Neutrophil (primary cell): ENCODE data around the gene VGF.

Source experiments
- H3K27ac ChIP-seq: fragments of 200-600 bp; sonication (generic); 2 replicates; pipeline ENCODE4 v1.5.1; 2016; ENCODE audit warnings: mild to moderate bottlenecking, moderate library complexity
- H3K27me3 ChIP-seq: fragments of 200-600 bp; sonication (generic); 2 replicates; pipeline ENCODE4 v1.6.0; 2016; ENCODE audit warnings: mild to moderate bottlenecking
- H3K36me3 ChIP-seq: fragments of 200-600 bp; sonication (generic); 2 replicates; pipeline ENCODE4 v1.5.1; 2017
- H3K4me1 ChIP-seq, 2 experiments: fragments of 200-600 bp in 1 of 2; sonication (generic) in 1 of 2; 1 replicate in 1 of 2; 2 replicates in 1 of 2; pipeline versions ENCODE4 v1.5.1 to v1.6.1; 2013 to 2016; ENCODE audit warnings: low read depth in 1 of 2, low read length in 1 of 2, mild to moderate bottlenecking in 1 of 2, moderate library complexity in 1 of 2; ENCODE audit not compliant: control insufficient read depth in 1 of 2, insufficient read depth in 1 of 2
- H3K4me3 ChIP-seq, 2 experiments: fragments of 200-600 bp in 1 of 2; sonication (generic) in 1 of 2; 1 replicate in 1 of 2; 2 replicates in 1 of 2; pipeline ENCODE4 v1.5.1; 2013 to 2016; ENCODE audit warnings: low read depth in 1 of 2, low read length in 1 of 2, mild to moderate bottlenecking in 1 of 2, moderate library complexity in 1 of 2
- H3K9me3 ChIP-seq: fragments of 200-600 bp; sonication (generic); 2 replicates; pipeline ENCODE4 v1.5.1; 2016
- TF ChIP-seq, protein P1 (sequence below): fragments of 200-600 bp; sonication (generic); IDR thresholded peaks from 2 replicates; pipeline ENCODE4 v1.5.1; 2016; ENCODE audit warnings: antibody characterized with exemption

Gene VGF

DNA sequence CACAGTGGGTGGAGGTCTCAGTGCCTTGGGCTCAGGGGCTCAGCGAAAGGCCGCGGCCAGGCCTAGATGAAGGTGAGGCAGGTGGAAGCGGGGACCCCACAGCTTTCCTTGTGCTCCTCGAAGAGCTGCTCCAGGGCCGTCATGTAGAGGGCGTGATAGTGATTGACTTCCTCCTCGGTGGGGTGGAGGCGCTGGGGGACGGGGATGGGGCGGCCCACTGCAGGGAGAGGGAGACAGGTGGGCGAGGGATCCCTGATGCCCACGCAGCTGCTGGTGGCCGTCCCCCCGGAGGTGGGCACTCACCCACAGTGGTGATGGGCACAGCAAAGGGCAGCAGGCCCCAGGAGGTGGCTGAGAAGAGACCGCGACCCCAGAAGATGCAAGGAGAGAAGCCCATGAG, 30.5 kb upstream of the VGF start:
- H3K9me3 ChIP-seq, result no peaks in the 10 kb centered on the region
- no peak overlapping the region for H3K4me3 ChIP-seq
- TF ChIP-seq, protein P1, sequence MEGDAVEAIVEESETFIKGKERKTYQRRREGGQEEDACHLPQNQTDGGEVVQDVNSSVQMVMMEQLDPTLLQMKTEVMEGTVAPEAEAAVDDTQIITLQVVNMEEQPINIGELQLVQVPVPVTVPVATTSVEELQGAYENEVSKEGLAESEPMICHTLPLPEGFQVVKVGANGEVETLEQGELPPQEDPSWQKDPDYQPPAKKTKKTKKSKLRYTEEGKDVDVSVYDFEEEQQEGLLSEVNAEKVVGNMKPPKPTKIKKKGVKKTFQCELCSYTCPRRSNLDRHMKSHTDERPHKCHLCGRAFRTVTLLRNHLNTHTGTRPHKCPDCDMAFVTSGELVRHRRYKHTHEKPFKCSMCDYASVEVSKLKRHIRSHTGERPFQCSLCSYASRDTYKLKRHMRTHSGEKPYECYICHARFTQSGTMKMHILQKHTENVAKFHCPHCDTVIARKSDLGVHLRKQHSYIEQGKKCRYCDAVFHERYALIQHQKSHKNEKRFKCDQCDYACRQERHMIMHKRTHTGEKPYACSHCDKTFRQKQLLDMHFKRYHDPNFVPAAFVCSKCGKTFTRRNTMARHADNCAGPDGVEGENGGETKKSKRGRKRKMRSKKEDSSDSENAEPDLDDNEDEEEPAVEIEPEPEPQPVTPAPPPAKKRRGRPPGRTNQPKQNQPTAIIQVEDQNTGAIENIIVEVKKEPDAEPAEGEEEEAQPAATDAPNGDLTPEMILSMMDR, result no peak
- no peak overlapping the region for H3K27ac ChIP-seq
- peaks cover 60% of the 10 kb centered on the region for H3K27me3 ChIP-seq
- H3K36me3 ChIP-seq, result no peaks in the 10 kb centered on the region
- peaks cover 0 to 7% of the 10 kb centered on the region in 2 experiments for H3K4me1 ChIP-seq

DNA sequence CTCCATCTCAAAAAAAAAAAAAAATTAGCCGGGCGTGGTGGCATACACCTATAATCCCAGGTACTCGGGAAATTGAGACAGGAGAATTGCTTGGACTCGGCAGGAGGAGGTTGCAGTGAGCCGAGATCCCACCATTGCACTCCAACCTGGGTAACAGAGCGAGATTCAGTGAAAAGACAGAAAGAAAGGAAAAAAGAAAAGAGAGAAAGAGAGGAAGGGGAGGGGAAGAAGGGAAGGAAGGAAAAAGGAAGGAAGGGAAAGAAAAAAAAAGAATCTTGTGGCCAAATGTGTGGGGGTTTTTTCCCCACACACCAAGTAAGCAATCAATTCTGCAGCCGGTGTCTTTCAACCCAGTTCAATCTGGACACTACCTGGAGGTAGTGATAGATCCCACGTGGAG, 23.7 kb upstream of the VGF start:
- Histone ChIP-seq H3K36me3 (no peaks in the 10 kb centered on the region), H3K9me3 (no peaks in the 10 kb centered on the region), H3K27ac (no peak overlapping the region), H3K4me3 (no peak overlapping the region), H3K27me3 (peaks cover 48% of the 10 kb centered on the region), H3K4me1 (peaks cover 0 to 7% of the 10 kb centered on the region in 2 experiments)
- TF ChIP-seq, protein P1, result no peak

DNA sequence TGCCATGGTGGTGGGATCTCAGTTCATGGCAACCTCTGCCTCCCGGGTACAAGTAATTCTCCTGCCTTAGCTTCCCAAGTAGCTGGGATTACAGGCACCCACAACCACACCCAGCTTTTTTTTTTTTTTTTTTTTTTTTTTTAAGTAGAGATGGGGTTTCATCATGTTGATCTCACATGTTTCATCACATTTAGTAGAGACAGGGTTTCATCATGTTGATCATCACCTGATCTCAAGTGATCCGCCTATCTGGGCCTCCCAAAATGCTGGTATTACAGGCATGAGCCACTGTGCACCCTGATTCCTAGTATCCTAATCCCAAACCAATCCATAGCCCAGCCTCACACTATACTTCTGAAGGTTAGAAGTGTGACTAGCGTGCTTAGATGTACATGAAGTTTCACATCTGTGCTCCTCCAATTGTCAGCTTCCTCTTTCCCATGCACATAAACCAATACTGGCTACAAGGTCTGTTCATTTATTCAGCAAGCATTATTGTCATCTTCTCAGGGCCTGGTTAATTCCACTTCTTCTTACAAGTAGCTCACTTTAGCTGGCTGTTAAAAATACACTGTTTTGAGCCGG, 21.6 kb upstream of the VGF start:
- no peak overlapping the region for H3K27ac ChIP-seq
- TF ChIP-seq, protein P1, result no peak
- H3K9me3 ChIP-seq, result no peaks in the 10 kb centered on the region
- no peak overlapping the region for H3K4me3 ChIP-seq
- H3K27me3 ChIP-seq, result peaks cover 62% of the 10 kb centered on the region
- H3K4me1 ChIP-seq, result no peaks in the 10 kb centered on the region
- no peaks in the 10 kb centered on the region for H3K36me3 ChIP-seq

DNA sequence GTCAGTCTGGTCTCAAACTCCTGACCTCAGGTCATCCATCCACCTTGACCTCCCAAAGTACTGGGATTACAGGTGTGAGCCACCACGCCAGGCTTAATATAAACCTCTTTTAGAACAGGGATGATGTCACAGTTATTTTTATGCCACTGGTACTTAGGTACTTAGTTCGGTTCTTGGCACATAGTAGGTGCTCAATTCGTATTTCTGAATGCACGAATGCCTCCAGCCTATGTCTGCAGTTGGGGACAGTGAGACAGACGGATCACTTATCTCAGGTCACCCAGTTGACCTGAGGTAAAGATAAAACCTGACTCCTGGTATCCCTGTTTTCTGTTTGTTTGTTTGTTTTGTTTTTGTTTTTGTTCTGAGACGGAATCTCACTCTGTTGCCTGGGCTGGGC, 20.8 kb upstream of the VGF start:
- Histone ChIP-seq H3K9me3 (no peaks in the 10 kb centered on the region), H3K36me3 (no peaks in the 10 kb centered on the region), H3K4me3 (no peak overlapping the region), H3K4me1 (no peaks in the 10 kb centered on the region), H3K27ac (no peak overlapping the region), H3K27me3 (peaks cover 70% of the 10 kb centered on the region)
- TF ChIP-seq, protein P1, result no peak

DNA sequence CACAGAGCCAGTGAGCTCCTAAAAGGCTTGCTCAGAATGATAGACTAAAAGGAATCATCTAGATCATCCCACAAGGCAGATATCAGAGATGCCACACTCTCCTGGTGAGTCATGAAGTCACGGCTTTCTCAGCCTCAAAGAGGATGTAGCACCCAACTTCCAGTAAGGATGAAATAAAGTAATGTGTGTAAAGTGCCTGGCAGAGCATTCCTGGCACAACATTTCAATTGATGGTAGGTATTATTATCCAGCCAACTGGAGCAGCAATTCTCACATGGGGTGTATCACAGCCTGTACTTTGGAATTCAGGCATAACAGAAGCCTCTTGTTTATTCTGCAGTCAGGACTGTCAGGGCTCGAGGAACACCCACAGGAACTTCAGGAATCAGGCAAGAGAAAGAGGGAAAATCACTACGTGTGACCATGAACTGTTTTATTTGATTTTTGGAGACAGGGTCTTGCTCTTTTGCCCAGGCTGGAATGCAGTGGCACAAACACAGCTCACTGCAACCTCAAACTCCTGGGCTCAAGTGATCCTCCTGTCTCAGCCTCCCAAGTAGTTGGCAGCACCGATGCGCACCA, 20.0 kb upstream of the VGF start:
- Histone ChIP-seq H3K9me3 (no peaks in the 10 kb centered on the region), H3K4me3 (no peak overlapping the region), H3K4me1 (no peaks in the 10 kb centered on the region), H3K36me3 (no peaks in the 10 kb centered on the region), H3K27ac (no peak overlapping the region), H3K27me3 (peaks cover 78% of the 10 kb centered on the region)
- TF ChIP-seq, protein P1, result no peak
